Measurements from ENCODE around the gene NELFA.

DNA sequence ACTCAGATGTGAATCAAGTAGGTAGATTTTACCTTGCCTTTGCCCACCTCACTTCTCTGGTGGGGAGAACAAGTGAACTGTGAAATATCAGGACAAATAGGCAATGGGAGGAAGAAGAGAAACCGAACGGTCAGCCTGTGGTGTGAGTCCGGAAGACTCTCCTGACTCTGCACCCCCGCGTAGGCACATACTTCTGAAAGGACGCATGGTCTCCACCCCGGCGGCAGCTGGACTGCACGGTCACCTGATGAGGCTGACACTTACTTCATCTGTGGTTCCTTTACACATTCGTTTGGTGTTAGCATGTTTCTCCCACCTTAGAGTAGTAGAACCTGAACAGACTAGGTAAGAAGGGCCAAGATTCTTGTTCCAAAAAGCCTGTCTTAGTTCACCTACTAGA, 58.4 kb downstream of the NELFA start:
- TF ChIP-seq, protein P1, sequence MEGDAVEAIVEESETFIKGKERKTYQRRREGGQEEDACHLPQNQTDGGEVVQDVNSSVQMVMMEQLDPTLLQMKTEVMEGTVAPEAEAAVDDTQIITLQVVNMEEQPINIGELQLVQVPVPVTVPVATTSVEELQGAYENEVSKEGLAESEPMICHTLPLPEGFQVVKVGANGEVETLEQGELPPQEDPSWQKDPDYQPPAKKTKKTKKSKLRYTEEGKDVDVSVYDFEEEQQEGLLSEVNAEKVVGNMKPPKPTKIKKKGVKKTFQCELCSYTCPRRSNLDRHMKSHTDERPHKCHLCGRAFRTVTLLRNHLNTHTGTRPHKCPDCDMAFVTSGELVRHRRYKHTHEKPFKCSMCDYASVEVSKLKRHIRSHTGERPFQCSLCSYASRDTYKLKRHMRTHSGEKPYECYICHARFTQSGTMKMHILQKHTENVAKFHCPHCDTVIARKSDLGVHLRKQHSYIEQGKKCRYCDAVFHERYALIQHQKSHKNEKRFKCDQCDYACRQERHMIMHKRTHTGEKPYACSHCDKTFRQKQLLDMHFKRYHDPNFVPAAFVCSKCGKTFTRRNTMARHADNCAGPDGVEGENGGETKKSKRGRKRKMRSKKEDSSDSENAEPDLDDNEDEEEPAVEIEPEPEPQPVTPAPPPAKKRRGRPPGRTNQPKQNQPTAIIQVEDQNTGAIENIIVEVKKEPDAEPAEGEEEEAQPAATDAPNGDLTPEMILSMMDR (optimal IDR thresholded peaks at IDR 0.05 in 1 of 3, IDR thresholded peaks at IDR 0.05 in 1 of 3, conservative IDR thresholded peaks at IDR 0.05 in 1 of 3; ENCODE audit: extremely low read depth in 1 of 3, insufficient read depth in 2 of 3, low read length in 3 of 3) = no peak
- TF ChIP-seq EZH2 (IDR thresholded peaks at IDR 0.05; ENCODE audit: low read length) = no peak

Data from keratinocyte (primary cell).